OCI-LY7 (cell line): ENCODE data around the gene HECW1.

ENCODE experiments used
- EZH2phosphoT487 ChIP-seq: fragments of 200-600 bp; sonication (generic); IDR thresholded peaks from 2 replicates; pipeline ENCODE4 v1.6.1; 2018; ENCODE audit warnings: low read depth, borderline replicate concordance, mild to moderate bottlenecking, mixed run types, antibody characterized with exemption, low read length, moderate library complexity, mixed read lengths
- TF ChIP-seq, protein P1 (sequence below): fragments of 200-600 bp; sonication (generic); conservative IDR thresholded peaks from 2 replicates; pipeline ENCODE4 v1.5.1; 2014; ENCODE audit warnings: mild to moderate bottlenecking, antibody characterized with exemption, low read length, moderate library complexity, mixed read lengths

DNA sequence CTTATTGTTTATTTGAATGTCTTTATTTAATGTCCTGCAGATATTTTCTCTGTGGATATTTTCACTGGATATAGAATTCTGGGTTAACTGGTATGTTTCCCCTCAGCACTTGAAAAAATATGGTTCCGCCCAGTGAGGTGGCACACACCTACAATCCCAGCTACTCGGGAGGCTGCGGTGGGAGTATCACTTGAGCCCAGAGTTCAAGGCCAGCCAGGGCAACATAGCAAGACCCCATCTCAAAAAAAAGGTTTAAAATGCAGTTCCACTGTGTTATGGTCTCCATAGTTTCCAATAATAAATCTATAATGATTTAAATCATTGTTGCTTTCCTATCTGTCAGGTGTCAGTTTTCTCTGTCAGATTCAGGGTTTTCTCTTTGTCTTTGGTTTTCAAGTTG lies 305.0 kb downstream of the HECW1 start:
- TF ChIP-seq, protein P1, sequence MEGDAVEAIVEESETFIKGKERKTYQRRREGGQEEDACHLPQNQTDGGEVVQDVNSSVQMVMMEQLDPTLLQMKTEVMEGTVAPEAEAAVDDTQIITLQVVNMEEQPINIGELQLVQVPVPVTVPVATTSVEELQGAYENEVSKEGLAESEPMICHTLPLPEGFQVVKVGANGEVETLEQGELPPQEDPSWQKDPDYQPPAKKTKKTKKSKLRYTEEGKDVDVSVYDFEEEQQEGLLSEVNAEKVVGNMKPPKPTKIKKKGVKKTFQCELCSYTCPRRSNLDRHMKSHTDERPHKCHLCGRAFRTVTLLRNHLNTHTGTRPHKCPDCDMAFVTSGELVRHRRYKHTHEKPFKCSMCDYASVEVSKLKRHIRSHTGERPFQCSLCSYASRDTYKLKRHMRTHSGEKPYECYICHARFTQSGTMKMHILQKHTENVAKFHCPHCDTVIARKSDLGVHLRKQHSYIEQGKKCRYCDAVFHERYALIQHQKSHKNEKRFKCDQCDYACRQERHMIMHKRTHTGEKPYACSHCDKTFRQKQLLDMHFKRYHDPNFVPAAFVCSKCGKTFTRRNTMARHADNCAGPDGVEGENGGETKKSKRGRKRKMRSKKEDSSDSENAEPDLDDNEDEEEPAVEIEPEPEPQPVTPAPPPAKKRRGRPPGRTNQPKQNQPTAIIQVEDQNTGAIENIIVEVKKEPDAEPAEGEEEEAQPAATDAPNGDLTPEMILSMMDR, result no peak
- TF ChIP-seq EZH2phosphoT487, result no peak
